MG63 (cell line): ENCODE data around the gene SLC15A2. TPM values are rescaled to one million over a fixed set of nuclear protein-coding genes. Genes with fewer than 3 reads are reported as not detected.

Experiments
- DNase-seq: peaks from one replicate; pipeline ENCODE4 v3.0.0-alpha.2; 2020
- H3K27me3 ChIP-seq: fragments of 250-450 bp; sonication (Bioruptor Pico); 2 replicates; pipeline ENCODE4 v1.5.1; 2020; ENCODE audit warnings: mild to moderate bottlenecking, moderate library complexity
- H3K36me3 ChIP-seq: fragments of 250-450 bp; sonication (Bioruptor Pico); 2 replicates; pipeline ENCODE4 v1.5.1; 2020; ENCODE audit warnings: mild to moderate bottlenecking, moderate library complexity
- H3K4me3 ChIP-seq: fragments of 250-450 bp; sonication (Bioruptor Pico); 2 replicates; pipeline ENCODE4 v1.5.1; 2020; ENCODE audit warnings: mild to moderate bottlenecking, moderate library complexity
- H3K9me3 ChIP-seq: fragments of 250-450 bp; sonication (Bioruptor Pico); 2 replicates; pipeline ENCODE4 v1.5.1; 2020; ENCODE audit warnings: mild to moderate bottlenecking, moderate library complexity
- total RNA-seq: library from RNA; depleted of rRNA; stranded (reverse); fragments of >200 nt; shearing (Covaris generic); gene quantifications from 2 replicates; pipeline ENCODE4 v1.2.3, GENCODE V29; 2014; ENCODE audit warnings: low replicate concordance

SLC15A2 gene
- total RNA-seq, 1 experiment from 2014 or later, result not detected

- no peak for DNase-seq
- H3K36me3 ChIP-seq, result no peaks in the 10 kb centered on the region
- H3K9me3 ChIP-seq, result no peaks in the 10 kb centered on the region
Observed at GRCh38 chr3:121958801-121959200, 64.6 kb downstream of the SLC15A2 start.

GRCh38 chr3:121961283-121961682 lies 67.1 kb downstream of the SLC15A2 start:
- Histone ChIP-seq H3K4me3 (no peak overlapping the region), H3K36me3 (no peaks in the 10 kb centered on the region), H3K27me3 (peaks cover 5% of the 10 kb centered on the region; the same call in 1 of the 2 replicates), H3K9me3 (no peaks in the 10 kb centered on the region)
- no peak for DNase-seq

More at GRCh38 chr3:121958801-121959200, 64.6 kb downstream of the SLC15A2 start:
- Histone ChIP-seq H3K27me3 (0 out of 2 replicates have a peak, but pooled peaks cover 2% of the 10 kb centered on the region), H3K4me3 (no peak overlapping the region)

- H3K9me3 ChIP-seq, result no peaks in the 10 kb centered on the region
- DNase-seq, result no peak
- peaks cover 5% of the 10 kb centered on the region; the same call in 1 of the 2 replicates for H3K27me3 ChIP-seq
- H3K4me3 ChIP-seq, result no peak overlapping the region
- no peaks in the 10 kb centered on the region for H3K36me3 ChIP-seq
Observed at GRCh38 chr3:121962443-121962842, 68.2 kb downstream of the SLC15A2 start.

- Histone ChIP-seq H3K9me3 (no peaks in the 10 kb centered on the region), H3K27me3 (peaks cover 5% of the 10 kb centered on the region; the same call in 1 of the 2 replicates), H3K36me3 (no peaks in the 10 kb centered on the region), H3K4me3 (no peak overlapping the region)
- no peak for DNase-seq
Observed at GRCh38 chr3:121963608-121964007, 69.4 kb downstream of the SLC15A2 start.

- Histone ChIP-seq H3K36me3 (no peaks in the 10 kb centered on the region), H3K27me3 (peaks cover 3% of the 10 kb centered on the region; the same call in 1 of the 2 replicates), H3K4me3 (no peak overlapping the region), H3K9me3 (no peaks in the 10 kb centered on the region)
- DNase-seq, result no peak
Observed at GRCh38 chr3:121969631-121970030, 75.4 kb downstream of the SLC15A2 start.

- Histone ChIP-seq H3K36me3 (no peaks in the 10 kb centered on the region), H3K9me3 (no peaks in the 10 kb centered on the region), H3K27me3 (peaks cover 3% of the 10 kb centered on the region; the same call in 1 of the 2 replicates), H3K4me3 (no peak overlapping the region)
- no peak for DNase-seq
Observed at GRCh38 chr3:121970047-121970446, 75.8 kb downstream of the SLC15A2 start.

GRCh38 chr3:121974601-121975111 lies 80.5 kb downstream of the SLC15A2 start:
- no peak for DNase-seq

GRCh38 chr3:121975702-121976302 lies 81.6 kb downstream of the SLC15A2 start:
- Histone ChIP-seq H3K36me3 (no peaks in the 10 kb centered on the region), H3K9me3 (no peaks in the 10 kb centered on the region), H3K4me3 (no peak overlapping the region), H3K27me3 (no peaks in the 10 kb centered on the region; the same call in 1 of the 2 replicates)
- no peak for DNase-seq

More at GRCh38 chr3:121974601-121975111, 80.5 kb downstream of the SLC15A2 start:
- H3K27me3 ChIP-seq, result no peaks in the 10 kb centered on the region; the same call in 1 of the 2 replicates
- H3K9me3 ChIP-seq, result no peaks in the 10 kb centered on the region
- no peaks in the 10 kb centered on the region for H3K36me3 ChIP-seq
- H3K4me3 ChIP-seq, result no peak overlapping the region

- DNase-seq, result no peak
- no peaks in the 10 kb centered on the region; the same call in 1 of the 2 replicates for H3K27me3 ChIP-seq
- no peaks in the 10 kb centered on the region for H3K36me3 ChIP-seq
- H3K4me3 ChIP-seq, result no peak overlapping the region
- H3K9me3 ChIP-seq, result no peaks in the 10 kb centered on the region
Observed at GRCh38 chr3:121976727-121977126, 82.5 kb downstream of the SLC15A2 start.

- DNase-seq, result no peak
- Histone ChIP-seq H3K4me3 (no peak overlapping the region), H3K36me3 (no peaks in the 10 kb centered on the region), H3K27me3 (no peaks in the 10 kb centered on the region; the same call in 1 of the 2 replicates), H3K9me3 (peaks cover 15% of the 10 kb centered on the region)
Observed at GRCh38 chr3:121979246-121979645, 85.0 kb downstream of the SLC15A2 start.

GRCh38 chr3:121979734-121980449 lies 85.7 kb downstream of the SLC15A2 start:
- no peaks in the 10 kb centered on the region; the same call in 1 of the 2 replicates for H3K27me3 ChIP-seq
- H3K4me3 ChIP-seq, result no peak overlapping the region

GRCh38 chr3:121980450-121980796 lies 86.2 kb downstream of the SLC15A2 start:
- Histone ChIP-seq H3K4me3 (no peak overlapping the region), H3K36me3 (no peaks in the 10 kb centered on the region)
- no peak for DNase-seq

More at GRCh38 chr3:121979734-121980449, 85.7 kb downstream of the SLC15A2 start:
- Histone ChIP-seq H3K36me3 (no peaks in the 10 kb centered on the region), H3K9me3 (peaks cover 16% of the 10 kb centered on the region)
- no peak for DNase-seq

GRCh38 chr3:121981473-121981872 lies 87.3 kb downstream of the SLC15A2 start:
- peaks cover 16% of the 10 kb centered on the region for H3K9me3 ChIP-seq
- DNase-seq, result no peak
- H3K27me3 ChIP-seq, result no peaks in the 10 kb centered on the region; the same call in 1 of the 2 replicates
- no peak overlapping the region for H3K4me3 ChIP-seq
- no peaks in the 10 kb centered on the region for H3K36me3 ChIP-seq

More at GRCh38 chr3:121980450-121980796, 86.2 kb downstream of the SLC15A2 start:
- no peaks in the 10 kb centered on the region; the same call in 1 of the 2 replicates for H3K27me3 ChIP-seq
- H3K9me3 ChIP-seq, result peaks cover 16% of the 10 kb centered on the region

GRCh38 chr3:121985846-121986245 lies 91.6 kb downstream of the SLC15A2 start:
- H3K4me3 ChIP-seq, result no peak overlapping the region
- DNase-seq, result no peak
- H3K27me3 ChIP-seq, result no peaks in the 10 kb centered on the region; the same call in 1 of the 2 replicates
- peaks cover 16% of the 10 kb centered on the region for H3K9me3 ChIP-seq
- no peaks in the 10 kb centered on the region for H3K36me3 ChIP-seq

GRCh38 chr3:121988146-121988545 lies 93.9 kb downstream of the SLC15A2 start:
- no peaks in the 10 kb centered on the region for H3K36me3 ChIP-seq
- H3K9me3 ChIP-seq, result peaks cover 12% of the 10 kb centered on the region

GRCh38 chr3:121989943-121990342 lies 95.7 kb downstream of the SLC15A2 start:
- H3K4me3 ChIP-seq, result no peak overlapping the region
- H3K9me3 ChIP-seq, result no peaks in the 10 kb centered on the region
- no peak for DNase-seq
- no peaks in the 10 kb centered on the region for H3K36me3 ChIP-seq
- H3K27me3 ChIP-seq, result no peaks in the 10 kb centered on the region

More at GRCh38 chr3:121988146-121988545, 93.9 kb downstream of the SLC15A2 start:
- H3K4me3 ChIP-seq, result no peak overlapping the region
- H3K27me3 ChIP-seq, result no peaks in the 10 kb centered on the region; the same call in 1 of the 2 replicates
- no peak for DNase-seq
